GM12878 (cell line): ENCODE measurements around the gene C11orf98. TPM values are rescaled to one million over a fixed set of nuclear protein-coding genes. Genes with fewer than 3 reads are reported as not detected.

ENCODE experiments used
- ATF7 ChIP-seq: fragments of 450-650 bp; IDR thresholded peaks from 2 replicates; pipeline ENCODE4 v1.6.1; 2016; ENCODE audit warnings: low read depth, mild to moderate bottlenecking
- BCL3 ChIP-seq: IDR thresholded peaks from 2 replicates; pipeline ENCODE4 v1.6.1; 2011; ENCODE audit warnings: borderline replicate concordance, low read depth, mild to moderate bottlenecking, moderate library complexity, low read length; ENCODE audit not compliant: insufficient read depth, poor library complexity, severe bottlenecking
- BMI1 ChIP-seq: fragments of 450-650 bp; IDR thresholded peaks from 2 replicates; pipeline ENCODE4 v1.6.1; 2016; ENCODE audit warnings: mild to moderate bottlenecking, moderate library complexity, borderline replicate concordance
- CHD2 ChIP-seq: IDR thresholded peaks from 2 replicates; pipeline ENCODE4 v1.6.1; 2011; ENCODE audit warnings: low read depth, low read length, improper control_type of control experiment, borderline replicate concordance
- CUX1 ChIP-seq: IDR thresholded peaks from 2 replicates; pipeline ENCODE4 v1.6.1; 2012; ENCODE audit warnings: improper control_type of control experiment, low read depth, low read length; ENCODE audit not compliant: insufficient replicate concordance
- EZH2 ChIP-seq: IDR thresholded peaks from 2 replicates; pipeline ENCODE4 v1.6.1; 2012; ENCODE audit warnings: low read depth, mild to moderate bottlenecking, control low read depth, inconsistent platforms, low read length, borderline replicate concordance; ENCODE audit not compliant: control insufficient read depth
- MEF2B ChIP-seq: fragments of 450-650 bp; IDR thresholded peaks from 2 replicates; pipeline ENCODE4 v1.6.1; 2018; ENCODE audit warnings: mild to moderate bottlenecking, moderate library complexity; ENCODE audit not compliant: partially characterized antibody, poor library complexity, severe bottlenecking
- SMAD1 ChIP-seq: fragments of 450-650 bp; IDR thresholded peaks from 2 replicates; pipeline ENCODE4 v1.6.1; 2018; ENCODE audit warnings: mild to moderate bottlenecking, low read depth; ENCODE audit not compliant: partially characterized antibody
- SP1 ChIP-seq: IDR thresholded peaks from one replicate; pipeline ENCODE4 v1.6.1; 2011; ENCODE audit warnings: low read depth, low read length
- STAT3 ChIP-seq: IDR thresholded peaks from 2 replicates; pipeline ENCODE4 v1.6.1; 2011; ENCODE audit warnings: low read depth, low read length, improper control_type of control experiment
- ZBED1 ChIP-seq: IDR thresholded peaks from 2 replicates; pipeline ENCODE4 v1.6.1; 2016; ENCODE audit warnings: borderline replicate concordance
- ZSCAN29 ChIP-seq: fragments of 450-650 bp; IDR thresholded peaks from 2 replicates; pipeline ENCODE4 v1.6.1; 2017; ENCODE audit warnings: mild to moderate bottlenecking, moderate library complexity
- polyA plus RNA-seq, 11 experiments: library from polyadenylated mRNA; depleted of rRNA in 4 of 11; unstranded in 6 of 11; stranded (reverse) in 5 of 11; fragments of >200 nt; fragmentation: Nextera tagmentation in 4 of 11; fragmentation: Illumina TruSeq in 1 of 11; extraction: Ambion mirVana in 4 of 11; extraction: Trizol in 1 of 11; gene quantifications; 1 replicate in 1 of 11; 2 replicates in 10 of 11; pipeline versions ENCODE4 v1.2.1 to v1.2.3, GENCODE V29; 2011 to 2016; ENCODE audit warnings: inconsistent platforms in 2 of 11, missing spikeins in 2 of 11, low read depth in 1 of 11
- total RNA-seq, 4 experiments: library from RNA; depleted of rRNA in 3 of 4; stranded (reverse); fragments of >200 nt in 3 of 4; fragmentation: Illumina TruSeq in 1 of 4; extraction: Trizol in 1 of 4; gene quantifications; 2 replicates each; pipeline versions ENCODE4 v1.2.1 to v1.2.3, GENCODE V29; 2013 to 2021
- TF ChIP-seq, protein P1 (sequence below): fragments of 450-650 bp; IDR thresholded peaks from 2 replicates; pipeline ENCODE4 v1.6.1; 2018; ENCODE audit warnings: borderline replicate concordance, mild to moderate bottlenecking; ENCODE audit not compliant: partially characterized antibody
- TF ChIP-seq, protein P2 (sequence below): IDR thresholded peaks from 2 replicates; pipeline ENCODE4 v1.6.1; 2011; ENCODE audit warnings: low read depth, low read length, improper control_type of control experiment, borderline replicate concordance

The C11orf98 gene
- total and polyA plus RNA-seq, 10 of the 15 experiments (the other 5 are each of a cell fraction or from before 2014, with no cell fraction given) = 62.5 to 270 (median 162) TPM

DNA sequence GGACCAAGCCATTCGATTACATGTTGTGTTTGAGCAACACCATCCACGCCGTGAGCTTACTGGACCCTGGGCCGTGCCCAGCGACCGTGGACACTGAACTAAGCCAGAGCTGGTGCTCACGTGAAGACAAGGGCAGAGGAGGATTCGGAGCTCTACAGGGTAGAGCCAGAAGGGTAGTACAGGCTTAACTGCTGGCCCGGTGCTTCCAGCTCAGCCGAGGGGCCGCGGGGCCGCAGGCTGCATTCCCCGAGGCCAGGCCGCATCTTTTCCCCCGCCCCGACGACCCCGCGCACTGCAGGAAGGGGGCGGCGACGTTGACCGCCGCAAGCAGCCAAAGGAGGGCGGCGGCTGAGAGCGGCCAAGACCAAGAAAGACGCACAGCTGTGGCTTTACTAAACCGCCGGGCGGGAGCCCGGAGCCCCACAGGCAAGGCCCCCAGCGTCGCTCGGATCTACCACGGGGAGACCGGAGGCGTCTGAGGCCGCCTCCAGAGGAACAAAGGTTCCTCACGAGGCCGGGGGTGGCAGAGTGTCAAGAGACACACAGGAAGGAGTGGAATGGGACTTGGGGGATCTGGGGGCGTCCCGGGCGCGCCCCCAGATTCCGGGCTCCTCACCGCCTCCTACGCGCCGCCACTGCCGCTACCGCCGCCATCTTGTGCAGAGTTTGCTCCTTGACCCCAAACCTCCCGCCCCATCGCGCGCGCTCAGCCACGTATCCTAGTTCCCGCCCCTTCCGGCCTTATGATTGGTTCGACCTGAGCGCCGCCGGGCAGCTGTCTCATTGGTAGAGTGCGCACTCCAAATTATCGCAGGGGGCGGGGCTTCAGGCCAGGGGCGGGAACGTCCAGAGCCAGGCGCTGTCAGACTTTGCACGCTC, 18.8 kb downstream of the C11orf98 start, which contains the start of gene GANAB (continued):
- TF ChIP-seq, protein P1, sequence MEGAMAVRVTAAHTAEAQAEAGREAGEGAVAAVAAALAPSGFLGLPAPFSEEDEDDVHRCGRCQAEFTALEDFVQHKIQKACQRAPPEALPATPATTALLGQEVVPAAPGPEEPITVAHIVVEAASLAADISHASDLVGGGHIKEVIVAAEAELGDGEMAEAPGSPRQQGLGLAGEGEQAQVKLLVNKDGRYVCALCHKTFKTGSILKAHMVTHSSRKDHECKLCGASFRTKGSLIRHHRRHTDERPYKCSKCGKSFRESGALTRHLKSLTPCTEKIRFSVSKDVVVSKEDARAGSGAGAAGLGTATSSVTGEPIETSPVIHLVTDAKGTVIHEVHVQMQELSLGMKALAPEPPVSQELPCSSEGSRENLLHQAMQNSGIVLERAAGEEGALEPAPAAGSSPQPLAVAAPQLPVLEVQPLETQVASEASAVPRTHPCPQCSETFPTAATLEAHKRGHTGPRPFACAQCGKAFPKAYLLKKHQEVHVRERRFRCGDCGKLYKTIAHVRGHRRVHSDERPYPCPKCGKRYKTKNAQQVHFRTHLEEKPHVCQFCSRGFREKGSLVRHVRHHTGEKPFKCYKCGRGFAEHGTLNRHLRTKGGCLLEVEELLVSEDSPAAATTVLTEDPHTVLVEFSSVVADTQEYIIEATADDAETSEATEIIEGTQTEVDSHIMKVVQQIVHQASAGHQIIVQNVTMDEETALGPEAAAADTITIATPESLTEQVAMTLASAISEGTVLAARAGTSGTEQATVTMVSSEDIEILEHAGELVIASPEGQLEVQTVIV = peak; percentile 41
- peak; percentile 68 for TF ChIP-seq SP1
- no peak for TF ChIP-seq EZH2
- TF ChIP-seq BCL3 = peak; percentile 86
- TF ChIP-seq CHD2 = peak; percentile 85
- TF ChIP-seq ZBED1 = no peak; the same call in 1 of the 2 replicates
- no peak for TF ChIP-seq CUX1
- no peak for TF ChIP-seq ZSCAN29
- TF ChIP-seq STAT3 = no peak
- TF ChIP-seq SMAD1 = peak; percentile 54
- TF ChIP-seq ATF7 = peak; percentile 22; the same call in 1 of the 2 replicates
- TF ChIP-seq MEF2B = no peak
- TF ChIP-seq, protein P2, sequence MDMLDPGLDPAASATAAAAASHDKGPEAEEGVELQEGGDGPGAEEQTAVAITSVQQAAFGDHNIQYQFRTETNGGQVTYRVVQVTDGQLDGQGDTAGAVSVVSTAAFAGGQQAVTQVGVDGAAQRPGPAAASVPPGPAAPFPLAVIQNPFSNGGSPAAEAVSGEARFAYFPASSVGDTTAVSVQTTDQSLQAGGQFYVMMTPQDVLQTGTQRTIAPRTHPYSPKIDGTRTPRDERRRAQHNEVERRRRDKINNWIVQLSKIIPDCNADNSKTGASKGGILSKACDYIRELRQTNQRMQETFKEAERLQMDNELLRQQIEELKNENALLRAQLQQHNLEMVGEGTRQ = no peak
- TF ChIP-seq BMI1 = no peak
